Osteocyte (in vitro differentiated cells): ENCODE results near the gene KPNA3. TPM values are rescaled to one million over a fixed set of nuclear protein-coding genes. Genes with fewer than 3 reads are reported as not detected.
A peak's percentile ranks its signal among the peaks of the same experiment; 100 is the strongest.

Experiments used
- DNase-seq: peaks from one replicate; pipeline ENCODE4 v3.0.0; 2021; ENCODE audit warnings: mixed read lengths; ENCODE audit not compliant: unreplicated experiment; ENCODE audit errors: extremely low spot score
- H3K27ac Mint-ChIP-seq: one replicate; pipeline ENCODE4 v1.8.0; 2021; ENCODE audit warnings: mild to moderate bottlenecking, mixed read lengths; ENCODE audit not compliant: unreplicated experiment
- H3K27me3 Mint-ChIP-seq: one replicate; pipeline ENCODE4 v1.8.0; 2021; ENCODE audit warnings: mixed read lengths; ENCODE audit not compliant: unreplicated experiment
- H3K36me3 Mint-ChIP-seq: one replicate; pipeline ENCODE4 v1.8.0; 2021; ENCODE audit warnings: mixed read lengths; ENCODE audit not compliant: unreplicated experiment
- H3K4me1 Mint-ChIP-seq: one replicate; pipeline ENCODE4 v1.8.0; 2021; ENCODE audit warnings: mixed read lengths; ENCODE audit not compliant: unreplicated experiment
- H3K4me3 Mint-ChIP-seq: one replicate; pipeline ENCODE4 v1.8.0; 2021; ENCODE audit warnings: mild to moderate bottlenecking, moderate library complexity, mixed read lengths; ENCODE audit not compliant: unreplicated experiment
- H3K9me3 Mint-ChIP-seq: one replicate; pipeline ENCODE4 v1.8.0; 2021; ENCODE audit warnings: mixed read lengths; ENCODE audit not compliant: unreplicated experiment
- CTCF ChIP-seq: fragments of 200-600 bp; sonication (generic); IDR thresholded peaks from 2 replicates; pipeline ENCODE4 v1.5.0; 2021; ENCODE audit warnings: antibody characterized with exemption, mild to moderate bottlenecking, moderate library complexity
- total RNA-seq: library from RNA; stranded (reverse); gene quantifications from 2 replicates; pipeline ENCODE4 v1.2.1, GENCODE V29; 2021

Gene KPNA3
- total RNA-seq, 1 donor from 2014 or later = 39.9 TPM

GRCh38 chr13:49791711-49792549 lies 552 bp downstream of the KPNA3 start:
- Mint-ChIP-seq H3K4me3 (peak overlapping the region; percentile 93), H3K4me1 (peaks cover 34% of the 10 kb centered on the region), H3K36me3 (peaks cover 4% of the 10 kb centered on the region), H3K27me3 (no peaks in the 10 kb centered on the region), H3K9me3 (no peaks in the 10 kb centered on the region), H3K27ac (peak overlapping the region; percentile 93)
- peak; percentile 85 for DNase-seq
- no peak for TF ChIP-seq CTCF

DNA sequence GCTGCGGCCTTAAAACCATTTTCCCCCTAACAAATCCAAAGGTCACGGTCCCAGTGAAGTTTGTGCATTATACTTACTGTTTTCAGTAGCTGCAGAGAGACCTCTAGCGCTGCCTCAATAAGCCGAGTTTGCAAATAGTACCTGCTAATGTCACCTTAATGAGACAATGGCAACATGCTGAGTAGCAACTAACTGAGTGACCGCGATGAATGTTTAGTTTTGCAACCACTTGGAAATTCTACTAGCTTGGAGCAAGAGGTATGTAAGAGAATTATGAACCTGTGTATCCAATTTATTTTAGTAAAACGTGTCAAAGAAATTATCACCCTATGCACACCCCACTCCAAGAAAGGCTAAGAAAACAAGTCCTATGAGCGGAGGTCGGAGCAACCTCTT lies 1.2 kb downstream of the KPNA3 start:
- peaks cover 36% of the 10 kb centered on the region for H3K4me1 Mint-ChIP-seq
- H3K4me3 Mint-ChIP-seq = peak overlapping the region; percentile 93
- peaks cover 4% of the 10 kb centered on the region for H3K36me3 Mint-ChIP-seq
- DNase-seq = no peak
- H3K27me3 Mint-ChIP-seq = no peaks in the 10 kb centered on the region
- no peak for TF ChIP-seq CTCF
- no peaks in the 10 kb centered on the region for H3K9me3 Mint-ChIP-seq
- H3K27ac Mint-ChIP-seq = peak overlapping the region; percentile 93

DNA sequence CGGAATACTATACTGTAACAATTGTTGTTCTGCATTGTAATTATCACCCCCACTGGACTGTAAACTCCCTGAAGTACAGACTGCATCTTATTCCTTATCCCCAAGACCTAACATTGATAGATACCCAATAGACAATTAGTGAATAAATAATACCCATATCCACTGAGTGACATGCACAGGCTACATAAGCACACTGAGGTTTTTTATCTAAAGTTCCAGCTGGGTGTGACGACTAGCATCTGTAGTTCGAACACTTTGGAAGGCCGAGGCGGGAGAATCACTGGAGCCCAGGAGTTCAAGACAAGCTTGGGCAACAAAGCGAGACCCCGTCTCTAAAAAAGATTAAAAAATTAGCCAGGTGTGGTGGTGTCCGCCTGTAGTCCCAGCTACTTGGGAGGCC lies 2.5 kb downstream of the KPNA3 start:
- H3K4me1 Mint-ChIP-seq = peaks cover 40% of the 10 kb centered on the region
- H3K4me3 Mint-ChIP-seq = no peak overlapping the region

GRCh38 chr13:49786401-49787008 lies 6.0 kb downstream of the KPNA3 start:
- no peak for DNase-seq
- no peak for TF ChIP-seq CTCF
- peaks cover 4% of the 10 kb centered on the region for H3K36me3 Mint-ChIP-seq
- peaks cover 47% of the 10 kb centered on the region for H3K4me1 Mint-ChIP-seq
- no peaks in the 10 kb centered on the region for H3K9me3 Mint-ChIP-seq
- H3K27ac Mint-ChIP-seq = no peak overlapping the region
- no peak overlapping the region for H3K4me3 Mint-ChIP-seq
- no peaks in the 10 kb centered on the region for H3K27me3 Mint-ChIP-seq

More for the DNA sequence above, 2.5 kb downstream of the KPNA3 start:
- peaks cover 4% of the 10 kb centered on the region for H3K36me3 Mint-ChIP-seq
- H3K9me3 Mint-ChIP-seq = no peaks in the 10 kb centered on the region
- no peak overlapping the region for H3K27ac Mint-ChIP-seq
- no peak for DNase-seq
- no peaks in the 10 kb centered on the region for H3K27me3 Mint-ChIP-seq
- TF ChIP-seq CTCF = no peak

DNA sequence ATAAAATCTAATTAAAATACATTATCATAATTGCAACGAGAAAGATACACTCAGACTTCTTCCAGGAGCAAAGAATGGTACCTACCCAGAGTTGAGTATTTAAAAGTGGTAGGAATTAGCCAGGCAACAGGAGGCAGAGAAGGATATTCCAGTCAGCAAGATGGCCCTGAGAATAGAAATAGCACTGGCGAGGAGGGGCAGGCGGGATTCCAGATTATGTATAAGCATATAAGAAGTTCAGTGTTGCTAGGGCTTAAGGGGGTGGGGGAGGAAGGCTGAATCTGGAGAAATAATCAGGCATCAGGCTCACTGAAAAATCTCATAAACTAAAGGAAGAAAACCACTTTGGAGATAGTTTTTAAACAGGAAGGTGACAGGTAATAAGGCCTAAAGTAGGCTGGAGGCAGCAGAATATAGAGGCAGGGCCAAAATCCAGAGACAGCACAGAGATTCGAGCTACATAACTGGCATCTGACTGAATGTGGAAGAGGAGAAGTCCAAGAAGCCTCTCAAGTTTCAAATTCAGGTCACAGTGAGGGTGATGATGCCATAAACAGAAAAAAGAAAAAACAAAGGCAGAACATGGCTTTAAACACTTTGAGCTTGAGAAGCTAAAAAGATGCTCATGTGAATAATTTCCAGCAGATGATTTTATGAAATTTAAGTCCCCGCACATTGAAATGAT lies 7.5 kb downstream of the KPNA3 start:
- peak overlapping the region; percentile 2 for H3K27ac Mint-ChIP-seq

More for the DNA sequence above, 7.5 kb downstream of the KPNA3 start:
- Mint-ChIP-seq H3K4me1 (peaks cover 36% of the 10 kb centered on the region), H3K4me3 (no peak overlapping the region), H3K9me3 (no peaks in the 10 kb centered on the region), H3K36me3 (peaks cover 4% of the 10 kb centered on the region), H3K27me3 (no peaks in the 10 kb centered on the region)
- no peak for DNase-seq
- no peak for TF ChIP-seq CTCF
